HG03095 (cell line): Measurements from ENCODE around the gene PGA5.
"Not testable (repeated sequence)": the region's sequence is repeated elsewhere in the genome, so short reads cannot be mapped to it uniquely, and the experiment has no call there.

Experiments used
- ATAC-seq: cut with Tn5 transposase; IDR thresholded peaks from one replicate; pipeline ENCODE4 v1.9.1; 2021; ENCODE audit warnings: moderate library complexity; ENCODE audit not compliant: unreplicated experiment

The PGA5 gene

DNA sequence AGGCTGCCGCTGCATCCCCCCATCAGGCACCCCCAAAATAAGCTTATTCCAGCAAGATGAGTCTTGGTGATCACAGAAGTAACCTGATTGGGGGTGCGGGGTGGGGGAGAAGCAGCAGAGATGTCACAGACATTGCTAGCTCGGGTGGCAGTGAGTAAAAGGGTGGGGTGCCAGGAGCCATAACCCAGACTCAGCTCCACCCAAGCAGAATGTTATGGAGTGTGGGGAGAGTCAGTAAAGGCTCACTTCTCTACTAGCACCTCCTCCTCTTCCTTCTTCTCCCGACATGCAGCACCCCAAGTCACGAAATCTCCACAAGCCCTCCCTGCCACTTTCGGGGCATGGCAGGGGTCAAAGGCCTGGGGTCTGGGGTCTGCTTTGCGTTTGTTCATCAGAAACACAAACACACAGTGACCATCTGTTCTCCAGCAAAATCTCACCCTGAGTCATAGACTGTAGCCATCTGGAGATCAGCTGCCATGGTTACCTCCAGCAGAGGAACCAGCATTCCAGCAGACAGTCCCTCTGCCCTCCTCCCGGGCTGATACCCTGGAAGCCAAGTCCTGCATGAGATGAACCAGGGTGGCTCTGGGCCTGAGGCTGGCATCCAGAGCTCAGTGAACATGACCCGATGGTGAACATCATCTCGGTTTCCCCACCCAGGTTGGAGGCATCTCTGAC lies 14.4 kb upstream of the PGA5 start:
- not testable (repeated sequence) for ATAC-seq

DNA sequence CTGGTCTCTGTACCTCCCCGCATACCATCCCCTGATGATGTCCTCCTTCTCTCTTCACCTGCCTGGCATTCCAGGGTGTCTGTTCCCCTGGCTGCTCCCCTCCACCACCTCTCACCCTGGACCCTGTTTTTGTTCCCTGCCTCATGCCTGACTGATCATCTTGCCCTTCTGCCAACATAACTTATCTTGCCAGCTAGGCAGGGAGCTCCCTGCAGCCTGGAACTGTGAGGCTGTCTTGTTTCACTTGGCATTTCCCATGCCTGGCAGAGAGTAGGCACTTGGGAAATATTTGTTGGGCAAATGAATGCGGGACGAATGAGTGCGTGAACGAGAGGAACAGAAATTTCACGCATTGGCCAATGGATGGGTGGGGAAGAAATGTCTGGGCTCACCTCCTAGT lies 11.5 kb upstream of the PGA5 start:
- ATAC-seq, result not testable (repeated sequence)

DNA sequence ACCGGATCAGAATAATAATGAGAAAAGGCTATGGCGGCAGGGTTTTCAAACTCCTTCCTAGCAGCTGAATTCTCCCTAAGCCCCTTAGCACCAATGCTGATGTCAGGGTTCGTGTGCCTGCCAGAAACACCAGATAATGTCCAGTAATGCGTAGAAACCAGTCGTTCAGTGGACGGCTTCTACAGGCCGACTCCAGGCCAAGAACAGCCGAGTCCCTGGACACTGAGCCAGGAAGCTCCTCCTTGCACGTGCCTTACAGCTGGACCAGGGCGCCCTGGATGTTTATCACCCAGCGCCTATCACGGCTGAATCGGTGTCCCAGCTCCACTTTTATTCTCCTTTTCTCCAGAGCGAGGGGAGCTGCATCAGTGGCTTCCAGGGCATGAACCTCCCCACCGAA lies 9.9 kb upstream of the PGA5 start:
- ATAC-seq, result not testable (repeated sequence)

DNA sequence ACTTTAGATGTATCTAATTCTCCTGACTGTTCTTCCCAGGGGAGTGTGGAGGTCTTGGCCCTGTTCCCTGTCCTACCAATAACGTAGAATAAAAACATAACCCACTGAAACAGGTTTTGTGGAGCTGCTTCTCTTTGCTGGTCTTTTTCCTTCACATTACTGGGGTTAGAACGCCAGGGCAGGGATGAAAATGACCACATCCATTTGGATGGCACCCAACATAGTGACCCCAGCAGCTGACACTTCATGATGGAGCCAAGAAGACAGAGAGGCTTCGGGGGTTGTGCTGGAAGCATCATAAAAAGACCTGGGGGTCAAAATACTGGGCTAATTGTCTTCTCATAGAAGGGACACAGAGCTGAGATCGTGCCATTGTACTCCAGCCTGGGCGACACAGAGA lies 9.4 kb upstream of the PGA5 start:
- not testable (repeated sequence) for ATAC-seq

DNA sequence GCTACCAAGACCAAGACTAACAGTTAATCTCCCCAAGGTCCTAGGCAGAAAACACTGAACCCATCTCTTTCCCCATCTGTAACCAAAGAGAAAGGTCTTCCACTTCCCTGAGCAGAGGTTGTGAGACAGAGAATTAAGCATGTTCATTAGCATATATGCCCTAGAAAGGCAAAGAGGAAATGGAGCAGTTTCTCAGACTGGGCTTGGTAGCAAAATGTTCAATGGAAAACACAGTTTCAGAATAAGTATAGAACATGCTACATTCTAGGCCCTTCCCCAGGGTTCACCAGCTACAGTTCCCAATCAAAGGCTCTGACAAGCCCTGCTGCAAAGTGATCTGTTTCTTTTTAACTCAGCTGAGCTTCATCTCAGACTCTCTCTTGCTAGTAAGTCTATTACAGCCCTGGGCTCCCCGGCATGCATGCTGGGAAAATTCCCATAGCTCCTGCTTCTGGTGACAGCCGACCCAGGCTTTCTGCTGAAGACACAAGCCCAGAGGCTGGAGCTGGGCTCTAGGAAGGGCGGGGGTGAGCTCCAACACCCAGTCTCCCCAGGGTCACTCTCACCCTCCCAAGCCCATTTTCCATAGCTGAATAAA lies 8.3 kb upstream of the PGA5 start:
- not testable (repeated sequence) for ATAC-seq

DNA sequence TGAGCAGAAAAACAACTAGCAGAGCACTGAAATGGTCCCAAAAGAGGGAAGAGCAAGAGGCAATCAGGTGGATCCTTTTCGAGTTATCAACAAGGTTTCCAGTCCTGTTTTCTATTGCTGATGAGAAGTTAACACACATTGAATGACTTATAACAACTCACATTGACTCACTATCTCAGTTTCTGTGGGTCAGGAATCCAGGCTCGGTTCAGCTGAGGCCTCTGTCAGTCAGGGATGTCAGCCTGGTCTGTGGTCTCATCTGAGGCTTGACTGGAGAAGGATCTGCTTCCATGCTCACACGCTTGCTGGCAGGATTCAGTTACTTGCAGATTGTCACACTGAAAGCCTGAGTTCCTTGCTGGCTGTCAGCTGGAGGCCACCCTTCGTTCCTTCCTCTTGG lies 3.8 kb upstream of the PGA5 start:
- ATAC-seq, result not testable (repeated sequence)

DNA sequence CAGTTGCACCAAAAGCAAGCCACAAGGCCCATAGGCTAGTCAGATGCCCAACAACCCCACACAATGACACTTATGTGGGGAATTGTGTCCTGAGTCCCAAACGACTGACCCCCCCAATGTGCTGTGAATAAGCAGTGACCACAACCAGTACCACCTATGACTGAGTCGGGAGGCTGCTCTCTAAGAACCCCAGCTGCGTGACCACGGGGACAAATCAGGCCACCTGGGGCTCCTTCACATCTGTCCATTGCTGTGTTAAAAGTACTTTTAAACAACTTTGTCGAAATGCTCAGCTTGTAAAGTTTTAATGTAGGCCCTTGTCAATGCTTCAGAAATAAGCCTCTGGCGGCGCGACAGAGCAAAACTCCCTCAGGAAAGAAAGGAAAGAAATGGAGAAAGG lies 687 bp upstream of the PGA5 start:
- not testable (repeated sequence) for ATAC-seq

DNA sequence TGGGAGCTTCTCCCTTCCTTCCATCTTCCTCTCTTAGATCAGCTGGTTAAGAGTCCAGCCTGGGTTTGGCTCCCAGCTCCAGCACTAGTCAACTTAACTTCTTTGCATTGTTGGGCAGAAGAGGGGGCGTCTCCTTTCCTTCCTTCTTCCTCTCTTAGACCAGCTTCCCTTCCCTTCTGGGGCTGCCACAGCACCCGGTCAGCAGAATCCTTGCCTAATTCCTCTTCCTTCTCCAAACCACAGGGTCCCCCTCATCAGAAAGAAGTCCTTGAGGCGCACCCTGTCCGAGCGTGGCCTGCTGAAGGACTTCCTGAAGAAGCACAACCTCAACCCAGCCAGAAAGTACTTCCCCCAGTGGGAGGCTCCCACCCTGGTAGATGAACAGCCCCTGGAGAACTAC lies 551 bp downstream of the PGA5 start:
- ATAC-seq, result not testable (repeated sequence)

DNA sequence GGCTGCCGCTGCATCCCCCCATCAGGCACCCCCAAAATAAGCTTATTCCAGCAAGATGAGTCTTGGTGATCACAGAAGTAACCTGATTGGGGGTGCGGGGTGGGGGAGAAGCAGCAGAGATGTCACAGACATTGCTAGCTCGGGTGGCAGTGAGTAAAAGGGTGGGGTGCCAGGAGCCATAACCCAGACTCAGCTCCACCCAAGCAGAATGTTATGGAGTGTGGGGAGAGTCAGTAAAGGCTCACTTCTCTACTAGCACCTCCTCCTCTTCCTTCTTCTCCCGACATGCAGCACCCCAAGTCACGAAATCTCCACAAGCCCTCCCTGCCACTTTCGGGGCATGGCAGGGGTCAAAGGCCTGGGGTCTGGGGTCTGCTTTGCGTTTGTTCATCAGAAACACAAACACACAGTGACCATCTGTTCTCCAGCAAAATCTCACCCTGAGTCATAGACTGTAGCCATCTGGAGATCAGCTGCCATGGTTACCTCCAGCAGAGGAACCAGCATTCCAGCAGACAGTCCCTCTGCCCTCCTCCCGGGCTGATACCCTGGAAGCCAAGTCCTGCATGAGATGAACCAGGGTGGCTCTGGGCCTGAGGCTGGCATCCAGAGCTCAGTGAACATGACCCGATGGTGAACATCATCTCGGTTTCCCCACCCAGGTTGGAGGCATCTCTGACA lies 4.4 kb downstream of the PGA5 start:
- not testable (repeated sequence) for ATAC-seq

DNA sequence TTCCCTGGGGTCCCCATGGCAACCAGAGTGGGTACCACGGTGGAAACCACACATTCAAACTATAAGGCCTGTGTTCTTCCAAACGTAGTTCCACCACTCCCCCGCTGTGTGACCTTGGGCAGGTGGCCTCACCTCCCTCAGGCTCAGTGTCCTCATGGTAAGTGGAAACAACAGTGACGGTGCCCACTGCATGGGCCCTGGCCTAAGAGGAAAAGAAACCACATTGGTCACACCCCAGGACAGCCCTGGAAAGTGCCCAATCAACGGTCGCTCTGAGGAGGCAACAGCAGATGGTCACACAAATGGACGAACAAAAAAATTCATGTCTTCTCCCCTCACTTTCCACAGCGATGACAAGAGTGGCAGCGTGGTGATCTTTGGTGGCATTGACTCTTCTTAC lies 7.1 kb downstream of the PGA5 start:
- ATAC-seq, result not testable (repeated sequence)

DNA sequence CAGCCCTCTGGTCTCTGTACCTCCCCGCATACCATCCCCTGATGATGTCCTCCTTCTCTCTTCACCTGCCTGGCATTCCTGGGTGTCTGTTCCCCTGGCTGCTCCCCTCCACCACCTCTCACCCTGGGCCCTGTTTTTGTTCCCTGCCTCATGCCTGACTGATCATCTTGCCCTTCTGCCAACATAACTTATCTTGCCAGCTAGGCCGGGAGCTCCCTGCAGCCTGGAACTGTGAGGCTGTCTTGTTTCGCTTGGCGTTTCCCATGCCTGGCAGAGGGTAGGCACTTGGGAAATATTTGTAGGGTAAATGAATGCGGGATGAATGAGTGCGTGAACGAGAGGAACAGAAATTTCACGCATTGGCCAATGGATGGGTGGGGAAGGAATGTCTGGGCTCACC lies 8.2 kb downstream of the PGA5 start:
- not testable (repeated sequence) for ATAC-seq

DNA sequence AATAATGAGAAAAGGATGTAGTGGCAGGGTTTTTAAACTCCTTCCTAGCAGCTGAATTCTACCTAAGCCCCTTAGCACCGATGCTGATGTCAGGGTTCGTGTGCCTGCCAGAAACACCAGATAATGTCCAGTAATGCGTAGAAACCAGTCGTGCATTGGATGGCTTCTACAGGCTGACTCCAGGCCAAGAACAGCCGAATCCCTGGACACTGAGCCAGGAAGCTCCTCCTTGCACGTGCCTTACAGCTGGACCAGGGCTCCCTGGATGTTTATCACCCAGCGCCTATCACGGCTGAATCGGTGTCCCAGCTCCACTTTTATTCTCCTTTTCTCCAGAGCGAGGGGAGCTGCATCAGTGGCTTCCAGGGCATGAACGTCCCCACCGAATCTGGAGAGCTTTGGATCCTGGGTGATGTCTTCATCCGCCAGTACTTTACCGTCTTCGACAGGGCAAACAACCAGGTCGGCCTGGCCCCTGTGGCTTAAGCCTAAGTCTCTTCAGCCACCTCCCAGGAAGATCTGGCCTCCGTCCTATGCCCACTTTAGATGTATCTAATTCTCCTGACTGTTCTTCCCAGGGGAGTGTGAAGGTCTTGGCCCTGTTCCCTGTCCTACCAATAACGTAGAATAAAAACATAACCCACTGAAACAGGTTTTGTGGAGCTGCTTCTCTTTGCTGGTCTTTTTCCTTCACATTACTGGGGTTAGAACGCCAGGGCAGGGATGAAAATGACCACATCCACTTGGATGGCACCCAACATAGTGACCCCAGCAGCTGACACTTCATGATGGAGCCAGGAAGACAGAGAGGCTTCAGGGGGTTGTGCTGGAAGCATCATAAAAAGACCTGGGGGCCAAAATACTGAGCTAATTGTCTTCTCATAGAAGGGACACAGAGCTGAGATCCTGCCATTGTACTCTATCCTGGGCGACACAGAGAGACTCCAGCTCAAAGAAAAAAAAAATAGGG lies 10.1 kb downstream of the PGA5 start:
- not testable (repeated sequence) for ATAC-seq

DNA sequence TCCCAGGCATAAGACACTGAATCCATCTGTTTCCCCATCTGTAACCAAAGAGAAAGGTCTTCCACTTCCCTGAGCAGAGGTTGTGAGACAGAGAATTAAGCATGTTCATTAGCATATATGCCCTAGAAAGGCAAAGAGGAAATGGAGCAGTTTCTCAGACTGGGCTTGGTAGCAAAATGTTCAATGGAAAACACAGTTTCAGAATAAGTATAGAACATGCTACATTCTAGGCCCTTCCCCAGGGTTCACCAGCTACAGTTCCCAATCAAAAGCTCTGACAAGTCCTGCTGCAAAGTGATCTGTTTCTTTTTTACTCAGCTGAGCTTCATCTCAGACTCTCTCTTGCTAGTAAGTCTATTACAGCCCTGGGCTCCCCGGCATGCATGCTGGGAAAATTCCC lies 11.4 kb downstream of the PGA5 start:
- not testable (repeated sequence) for ATAC-seq

DNA sequence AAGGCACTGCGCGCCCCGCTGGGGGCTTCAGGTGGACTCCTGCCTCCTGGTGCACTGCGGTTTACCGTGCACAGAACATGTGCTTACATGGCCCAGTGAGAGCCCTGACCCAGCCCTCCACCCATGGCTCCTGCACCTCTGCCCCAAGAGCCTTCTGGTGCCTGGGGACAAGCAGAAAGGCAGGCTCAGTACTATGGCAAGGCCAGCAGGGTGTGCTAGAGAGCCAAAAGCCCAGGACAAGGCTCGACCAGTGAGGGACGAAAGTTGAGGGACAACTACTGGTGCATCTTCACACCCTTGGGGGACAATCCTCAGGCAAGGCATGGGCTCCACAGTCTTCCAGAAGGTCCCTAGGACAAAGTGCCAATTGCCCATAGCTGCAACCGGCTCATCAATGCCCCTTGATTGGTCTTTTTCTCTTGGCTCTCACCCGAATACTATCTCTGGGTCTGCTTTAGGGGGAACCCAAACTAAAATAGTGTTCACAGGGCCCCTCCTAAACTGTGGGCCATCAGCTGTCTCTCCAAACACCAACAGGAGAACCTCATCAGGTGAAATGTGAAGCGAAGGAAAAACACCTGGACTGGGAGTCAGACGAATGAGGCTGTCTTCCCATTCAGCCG lies 13.5 kb downstream of the PGA5 start:
- peak; percentile 54 for ATAC-seq

DNA sequence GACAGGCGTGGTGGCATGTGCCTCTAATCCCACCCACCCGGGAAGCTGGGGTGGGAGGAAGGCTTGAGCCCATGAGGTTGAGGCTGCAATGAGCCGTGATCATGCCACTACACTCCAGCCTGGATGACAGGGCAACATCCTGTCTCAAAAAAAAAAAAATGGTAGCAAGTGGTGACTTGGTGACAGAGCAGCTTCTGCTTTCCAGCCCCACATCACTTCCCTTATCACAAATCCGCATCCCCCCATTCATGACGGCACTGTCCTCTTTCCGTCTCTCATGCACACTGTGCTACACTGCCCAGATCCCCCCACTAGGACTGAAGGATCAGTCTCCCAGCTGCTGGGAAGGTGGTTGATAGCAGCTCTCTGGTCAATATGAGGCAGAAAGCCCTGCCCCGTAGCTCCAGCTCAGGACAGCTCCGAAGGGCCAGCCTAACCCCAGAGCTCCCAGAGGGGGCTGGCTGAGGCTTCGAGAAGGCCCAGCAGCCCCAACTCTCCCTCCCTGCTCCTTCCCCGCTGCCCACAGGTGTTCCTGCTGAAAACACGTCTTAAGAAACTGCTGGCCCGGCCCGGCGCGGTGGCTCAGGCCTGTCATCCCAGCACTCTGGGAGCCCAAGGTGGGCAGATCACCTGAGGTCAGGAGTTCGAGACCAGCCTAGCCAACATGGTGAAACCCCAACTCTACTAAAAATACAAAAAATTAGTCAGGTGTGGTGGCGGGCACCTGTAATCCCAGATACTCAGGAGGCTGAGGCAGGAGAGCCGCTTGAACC lies 15.9 kb downstream of the PGA5 start:
- no peak for ATAC-seq

DNA sequence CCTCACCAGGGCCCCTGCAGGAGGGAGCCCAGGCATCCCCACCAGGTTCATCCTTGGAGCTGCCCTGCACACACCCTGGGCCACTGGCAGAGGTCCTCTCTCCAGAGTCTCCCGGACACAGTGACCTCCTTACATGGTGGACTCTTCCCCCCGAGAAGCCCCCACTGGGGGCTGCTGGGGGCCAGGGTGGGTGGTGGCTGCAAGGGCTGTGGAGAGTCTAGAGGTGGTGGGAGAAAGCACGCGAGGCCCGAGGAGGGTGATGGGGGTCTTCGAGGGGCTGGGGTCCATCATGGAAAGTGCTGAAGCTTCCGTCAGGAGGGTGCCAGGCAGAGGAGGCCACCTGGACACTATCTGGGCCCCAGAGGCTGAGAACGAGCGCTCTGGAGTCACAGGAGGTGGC lies 17.6 kb downstream of the PGA5 start:
- ATAC-seq, result no peak

DNA sequence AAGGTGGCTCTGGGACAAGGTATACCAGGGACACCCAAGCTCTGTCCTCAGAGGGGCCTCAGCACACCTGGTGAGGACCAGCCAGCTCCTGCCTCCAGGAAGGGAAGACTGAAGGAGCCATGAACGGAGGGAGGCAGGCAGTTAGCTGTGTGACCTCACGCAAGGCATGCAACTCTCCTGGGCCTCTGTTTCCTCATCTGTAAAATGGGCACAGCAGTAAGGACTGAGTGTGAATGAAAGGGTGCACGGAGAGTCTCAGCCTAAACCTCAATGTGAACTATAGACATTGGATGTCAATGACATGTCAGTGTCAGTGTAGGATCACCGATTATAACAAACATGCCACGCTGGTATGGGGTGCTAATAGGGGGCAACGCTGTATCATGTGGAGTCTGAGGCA lies 18.4 kb downstream of the PGA5 start:
- ATAC-seq, result no peak

DNA sequence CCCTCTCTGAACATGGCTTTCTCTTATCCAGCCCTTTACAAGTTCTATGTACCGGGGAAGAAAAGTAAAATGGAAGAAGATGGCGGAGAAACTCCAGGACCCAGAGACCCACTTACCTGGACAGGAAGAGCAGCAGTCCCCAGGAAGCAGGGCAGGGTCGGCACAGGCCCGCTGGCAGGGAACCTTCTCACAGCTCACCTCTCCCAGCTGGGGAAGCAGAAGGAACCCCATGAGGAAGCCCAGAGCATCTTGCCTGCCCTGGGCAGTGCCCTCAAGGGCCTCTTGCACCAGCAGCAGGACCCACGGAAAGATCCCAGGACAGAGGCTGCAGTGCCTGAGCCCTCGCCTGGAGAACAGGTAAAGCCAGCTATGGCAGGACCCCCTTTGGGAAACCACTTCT lies 23.4 kb downstream of the PGA5 start:
- no peak for ATAC-seq

DNA sequence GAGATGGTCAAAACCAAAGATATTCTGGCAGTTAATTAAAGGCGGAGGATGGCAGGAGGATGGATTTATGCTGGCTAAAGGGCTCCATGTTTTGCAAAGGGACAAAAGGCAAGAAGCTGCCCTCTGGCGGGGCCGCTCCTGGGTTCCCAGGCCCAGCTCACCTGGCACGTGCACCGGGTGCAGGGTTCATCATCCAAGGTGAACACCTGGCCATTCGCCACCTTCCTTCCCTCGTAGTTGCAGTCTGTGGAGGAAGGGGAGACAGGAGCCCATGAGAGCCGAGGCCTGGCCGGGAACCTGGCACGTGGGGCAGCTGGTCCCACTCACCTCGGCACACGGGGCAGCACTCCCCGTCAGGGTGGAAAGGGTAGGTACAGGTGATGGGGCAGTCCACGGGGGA lies 23.8 kb downstream of the PGA5 start:
- ATAC-seq, result no peak

DNA sequence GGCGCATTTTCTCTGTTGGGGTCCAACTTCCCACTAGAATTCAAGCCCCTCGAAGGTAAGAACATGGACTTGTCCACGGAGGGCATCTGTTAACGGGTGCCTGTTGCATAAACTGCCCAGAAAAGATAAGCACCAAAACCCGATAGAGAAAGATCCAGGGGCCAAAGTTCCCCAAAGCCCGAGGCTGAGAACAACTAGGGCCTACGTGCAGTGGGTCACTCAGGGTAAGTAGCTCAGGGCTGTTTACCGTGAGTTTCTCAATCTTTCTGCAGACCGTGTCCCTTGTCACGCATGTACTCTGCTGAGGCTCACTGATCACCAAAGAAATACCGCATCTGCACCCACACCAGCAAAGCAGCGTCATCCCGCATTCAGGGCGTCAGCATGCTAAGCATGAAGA lies 24.4 kb downstream of the PGA5 start:
- ATAC-seq, result no peak
